Naive thymus-derived CD4-positive, alpha-beta T cell (primary cell): ENCODE results near the gene ZBTB20. TPM values are rescaled to one million over a fixed set of nuclear protein-coding genes. Genes with fewer than 3 reads are reported as not detected.
"Not testable (repeated sequence)": the region's sequence is repeated elsewhere in the genome, so short reads cannot be mapped to it uniquely, and the experiment has no call there.

ENCODE experiments used
- ATAC-seq: fragments of 150-1000 bp; cut with Tn5 transposase; 2 replicates; pipeline ENCODE4 v1.10.0; 2021; ENCODE audit warnings: mild to moderate bottlenecking, moderate library complexity
- CTCF ChIA-PET: fragments of 350-600 bp; sonication (Branson Sonifier 250); formaldehyde crosslinking; loops from one replicate; lab custom pipeline; 2021; ENCODE audit warnings: antibody characterized with exemption; lab: Charles Lee
- POLR2A ChIA-PET: fragments of 350-600 bp; sonication (Branson Sonifier 250); formaldehyde crosslinking; loops from one replicate; lab custom pipeline; 2021; ENCODE audit warnings: antibody characterized with exemption, inconsistent platforms; lab: Charles Lee
- DNase-seq, 9 donors: peaks; one replicate each; pipeline versions ENCODE4 v3.0.0 to v3.0.0-alpha.2; 2020 to 2022; ENCODE audit warnings: mixed read lengths in 1 of 9
- H3K27ac ChIP-seq: one replicate; pipeline ENCODE4 v1.7.0; 2013; ENCODE audit warnings: mild to moderate bottlenecking, low read depth, low read length, moderate library complexity
- H3K27me3 ChIP-seq, 2 donors: one replicate each; pipeline ENCODE4 v1.7.0; 2013; ENCODE audit warnings: low read length in 2 of 2, mild to moderate bottlenecking in 2 of 2, moderate library complexity in 2 of 2; ENCODE audit not compliant: control insufficient read depth in 2 of 2, insufficient read depth in 2 of 2
- H3K36me3 ChIP-seq, 3 experiments: 1 replicate in 2 of 3; 2 replicates in 1 of 3; pipeline ENCODE4 v1.7.0; 2013; ENCODE audit warnings: low read length in 3 of 3, mild to moderate bottlenecking in 3 of 3, moderate library complexity in 1 of 3; ENCODE audit not compliant: insufficient read depth in 3 of 3, control insufficient read depth in 2 of 3
- H3K4me1 ChIP-seq, 2 donors: one replicate each; pipeline ENCODE4 v1.7.0; 2013; ENCODE audit warnings: low read length in 2 of 2, mild to moderate bottlenecking in 2 of 2, moderate library complexity in 1 of 2; ENCODE audit not compliant: control insufficient read depth in 2 of 2, insufficient read depth in 2 of 2
- H3K4me3 ChIP-seq: 2 replicates; pipeline ENCODE4 v1.7.0; 2013; ENCODE audit warnings: mild to moderate bottlenecking, low read length
- H3K9me3 ChIP-seq, 3 experiments: 1 replicate in 2 of 3; 2 replicates in 1 of 3; pipeline ENCODE4 v1.7.0; 2013; ENCODE audit warnings: low read length in 3 of 3; ENCODE audit not compliant: control insufficient read depth in 2 of 3
- H3K27ac Mint-ChIP-seq, 9 donors: one replicate each; pipeline ENCODE4 v1.8.0; 2020 to 2022; ENCODE audit warnings: mixed read lengths in 9 of 9, mild to moderate bottlenecking in 8 of 9, moderate library complexity in 5 of 9, inconsistent platforms in 2 of 9
- H3K27me3 Mint-ChIP-seq, 5 donors: one replicate each; pipeline ENCODE4 v1.8.0; 2021 to 2022; ENCODE audit warnings: mixed read lengths in 5 of 5, mild to moderate bottlenecking in 1 of 5
- H3K36me3 Mint-ChIP-seq, 5 donors: one replicate each; pipeline ENCODE4 v1.8.0; 2020 to 2022; ENCODE audit warnings: mixed read lengths in 5 of 5, mild to moderate bottlenecking in 3 of 5, inconsistent platforms in 1 of 5
- H3K4me1 Mint-ChIP-seq, 7 donors: one replicate each; pipeline ENCODE4 v1.8.0; 2020 to 2022; ENCODE audit warnings: mixed read lengths in 7 of 7, mild to moderate bottlenecking in 3 of 7, inconsistent platforms in 1 of 7
- H3K4me3 Mint-ChIP-seq, 10 donors: one replicate each; pipeline ENCODE4 v1.8.0; 2020 to 2022; ENCODE audit warnings: mild to moderate bottlenecking in 10 of 10, mixed read lengths in 10 of 10, moderate library complexity in 6 of 10, inconsistent platforms in 2 of 10
- H3K9me3 Mint-ChIP-seq, 11 donors: one replicate each; pipeline ENCODE4 v1.8.0; 2020 to 2022; ENCODE audit warnings: mixed read lengths in 11 of 11, mild to moderate bottlenecking in 4 of 11, inconsistent platforms in 1 of 11, moderate library complexity in 1 of 11
- intact Hi-C, 2 donors: fragments of 100-400 bp; cut with micrococcal nuclease; formaldehyde crosslinking; loops; one replicate each; pipeline ENCODE4 v1.15.1; 2023
- polyA plus RNA-seq, 2 donors: library from polyadenylated mRNA; unstranded; fragments of 300-500 nt; fragmentation: Illumina TruSeq; gene quantifications; one replicate each; pipeline ENCODE4 v1.2.3, GENCODE V29; 2021
- total RNA-seq, 6 experiments: library from RNA in 5 of 6; stranded (reverse) in 5 of 6; gene quantifications; 1 replicate in 5 of 6; 2 replicates in 1 of 6; pipeline ENCODE4 v1.2.3 and lab custom pipeline; 2021 to 2026

The ZBTB20 gene
- total and polyA plus RNA-seq, 7 experiments from 2014 or later = 14.9 to 69.5 (median 59.2) TPM

GRCh38 chr3:114824014-114824413 lies 323.1 kb downstream of the ZBTB20 start:
- Histone ChIP-seq H3K27ac (no peak overlapping the region), H3K27me3 (no peaks in the 10 kb centered on the region), H3K36me3 (no peaks in the 10 kb centered on the region), H3K4me1 (no peaks in the 10 kb centered on the region), H3K9me3 (no peaks in the 10 kb centered on the region), H3K4me3 (no peak overlapping the region)
- H3K36me3 Mint-ChIP-seq = no peaks in the 10 kb centered on the region
- DNase-seq (no peak), ATAC-seq (no peak)
- ChIA-PET POLR2A (no interaction called here), CTCF (interaction anchor here (0.7 kb wide), 1 partner anchor 276 kb away, joined by 4 read pairs; no protein-coding TSS in a partner anchor)
- no peaks in the 10 kb centered on the region for H3K27me3 Mint-ChIP-seq
- H3K4me3 Mint-ChIP-seq = no peak overlapping the region
- H3K9me3 Mint-ChIP-seq = no peaks in the 10 kb centered on the region
- H3K27ac Mint-ChIP-seq = no peak overlapping the region
- peaks cover 0 to 4% (median 0%) of the 10 kb centered on the region in 7 donors for H3K4me1 Mint-ChIP-seq
- intact Hi-C loops = loop anchor here in 1 of 2 donors (10.0 kb wide), 2 partner anchors 271 to 961 kb away; no protein-coding TSS in a partner anchor

DNA sequence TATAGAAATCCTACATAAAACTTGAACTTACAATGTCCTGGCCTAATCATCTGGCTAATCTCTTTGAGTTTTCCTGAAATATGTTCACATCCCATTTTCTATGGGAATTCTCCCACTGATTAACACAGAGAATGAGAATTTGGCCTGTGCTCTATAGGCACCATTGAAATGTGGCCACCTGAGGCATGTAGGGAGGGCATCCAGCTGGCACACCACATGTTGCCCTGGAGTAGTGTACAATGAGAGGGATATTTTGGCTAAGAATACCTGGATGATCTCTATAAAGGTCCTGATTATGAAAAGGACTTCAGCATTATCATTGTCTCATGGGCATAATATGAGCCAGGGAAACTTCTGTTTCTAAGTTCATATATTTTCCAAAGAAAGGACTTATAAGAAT lies 324.0 kb downstream of the ZBTB20 start:
- no peaks in the 10 kb centered on the region for H3K36me3 Mint-ChIP-seq
- no peaks in the 10 kb centered on the region for H3K9me3 ChIP-seq
- H3K36me3 ChIP-seq = no peaks in the 10 kb centered on the region
- intact Hi-C loops = loop anchor here in 1 of 2 donors (10.0 kb wide), 2 partner anchors 272 to 962 kb away; no protein-coding TSS in a partner anchor
- ChIA-PET CTCF (no interaction called here), POLR2A (no interaction called here)
- H3K4me3 ChIP-seq = no peak overlapping the region
- H3K27me3 Mint-ChIP-seq = no peaks in the 10 kb centered on the region
- peaks cover 0 to 5% (median 0%) of the 10 kb centered on the region in 7 donors for H3K4me1 Mint-ChIP-seq
- H3K27ac Mint-ChIP-seq = no peak overlapping the region
- H3K4me3 Mint-ChIP-seq = no peak overlapping the region
- H3K27me3 ChIP-seq = no peaks in the 10 kb centered on the region
- H3K27ac ChIP-seq = no peak overlapping the region
- ATAC-seq = no peak
- H3K4me1 ChIP-seq = no peaks in the 10 kb centered on the region
- no peaks in the 10 kb centered on the region for H3K9me3 Mint-ChIP-seq
- no peak for DNase-seq

GRCh38 chr3:114816052-114816451 lies 331.0 kb downstream of the ZBTB20 start:
- Histone ChIP-seq H3K4me3 (no peak overlapping the region), H3K9me3 (no peaks in the 10 kb centered on the region), H3K36me3 (no peaks in the 10 kb centered on the region), H3K27ac (no peak overlapping the region), H3K4me1 (no peaks in the 10 kb centered on the region), H3K27me3 (no peaks in the 10 kb centered on the region)
- ChIA-PET POLR2A (interaction anchor here (0.5 kb wide), 1 partner anchor 738 kb away, joined by 4 read pairs; no protein-coding TSS in a partner anchor), CTCF (no interaction called here)
- Mint-ChIP-seq H3K4me1 (peaks cover 0 to 5% (median 2%) of the 10 kb centered on the region in 7 donors), H3K27ac (no peak overlapping the region), H3K27me3 (no peaks in the 10 kb centered on the region), H3K9me3 (no peaks in the 10 kb centered on the region), H3K36me3 (peaks cover 0 to 15% (median 8%) of the 10 kb centered on the region in 5 donors), H3K4me3 (no peak overlapping the region)
- intact Hi-C loops = no loop called here
- DNase-seq = no peak
- ATAC-seq = no peak

- H3K36me3 ChIP-seq, H3K27me3 ChIP-seq, H3K4me3 ChIP-seq, POLR2A ChIA-PET, H3K9me3 ChIP-seq, H3K27me3 Mint-ChIP-seq, ATAC-seq, H3K27ac ChIP-seq, DNase-seq, intact Hi-C loops, H3K4me1 ChIP-seq, H3K27ac Mint-ChIP-seq, CTCF ChIA-PET, H3K4me3 Mint-ChIP-seq: not testable (repeated sequence)
- Mint-ChIP-seq H3K9me3 (peaks cover 0 to 10% (median 0%) of the 10 kb centered on the region in 11 donors), H3K36me3 (peaks cover 0 to 41% (median 36%) of the 10 kb centered on the region in 5 donors), H3K4me1 (peaks cover 0 to 12% (median 3%) of the 10 kb centered on the region in 7 donors)
These were observed 334.4 kb downstream of the ZBTB20 start for GRCh38 chr3:114812541-114813238.

- Histone ChIP-seq H3K9me3 (no peaks in the 10 kb centered on the region), H3K36me3 (no peaks in the 10 kb centered on the region), H3K4me1 (peaks cover 0 to 4% of the 10 kb centered on the region in 2 donors), H3K4me3 (no peak overlapping the region), H3K27me3 (no peaks in the 10 kb centered on the region), H3K27ac (no peak overlapping the region)
- Mint-ChIP-seq H3K9me3 (peaks cover 0 to 10% (median 0%) of the 10 kb centered on the region in 11 donors), H3K4me1 (peaks cover 0 to 17% (median 9%) of the 10 kb centered on the region in 7 donors), H3K27ac (no peak overlapping the region), H3K36me3 (peaks cover 0 to 44% (median 36%) of the 10 kb centered on the region in 5 donors), H3K27me3 (no peaks in the 10 kb centered on the region), H3K4me3 (no peak overlapping the region)
- ATAC-seq (peak; percentile 89), DNase-seq (no peak)
- CTCF ChIA-PET = interaction anchor here (1.0 kb wide), 1 partner anchor 11 kb away, joined by 3 read pairs; no protein-coding TSS in a partner anchor
- POLR2A ChIA-PET = no interaction called here
- intact Hi-C loops = no loop called here
These were observed 337.2 kb downstream of the ZBTB20 start for GRCh38 chr3:114809668-114810413.

GRCh38 chr3:114804099-114804498 lies 343.0 kb downstream of the ZBTB20 start:
- POLR2A ChIA-PET = no interaction called here
- CTCF ChIA-PET = no interaction called here
- Mint-ChIP-seq H3K9me3 (peaks cover 0 to 7% (median 0%) of the 10 kb centered on the region in 11 donors), H3K36me3 (peaks cover 0 to 39% (median 23%) of the 10 kb centered on the region in 5 donors), H3K4me3 (no peak overlapping the region), H3K27ac (no peak overlapping the region), H3K4me1 (peaks cover 4 to 33% (median 17%) of the 10 kb centered on the region in 7 donors), H3K27me3 (no peaks in the 10 kb centered on the region)
- no peaks in the 10 kb centered on the region for H3K4me1 ChIP-seq
- DNase-seq (no peak), ATAC-seq (no peak)
- H3K9me3 ChIP-seq = no peaks in the 10 kb centered on the region
- intact Hi-C loops = no loop called here
- no peak overlapping the region for H3K4me3 ChIP-seq
- H3K27me3 ChIP-seq = no peaks in the 10 kb centered on the region
- H3K36me3 ChIP-seq = no peaks in the 10 kb centered on the region
- no peak overlapping the region for H3K27ac ChIP-seq
